ENCODE data around the gene KRT73.

KRT73 gene

DNA sequence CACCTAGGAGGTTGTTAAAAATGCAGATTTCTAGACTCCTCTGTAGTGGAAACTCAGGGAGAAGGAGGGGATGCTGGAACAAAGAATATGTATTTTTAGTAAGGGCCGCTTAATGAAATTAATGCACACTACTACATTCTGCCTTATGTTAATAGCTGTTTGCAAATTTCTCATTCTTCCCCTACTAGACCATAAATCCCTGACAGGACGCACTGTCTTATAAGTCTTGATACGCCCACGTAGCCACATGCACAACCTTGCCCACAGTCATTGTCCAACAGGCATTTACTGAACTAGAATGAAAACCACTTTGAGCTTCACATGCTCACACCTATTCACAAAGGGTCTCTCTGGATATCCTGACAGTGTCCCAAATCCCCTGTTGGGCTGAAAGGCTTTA, 23.1 kb upstream of the KRT73 start:
- no peak for DNase-seq (ENCODE audit: low read depth in 1 of 2, low spot score in 1 of 2)
- in situ Hi-C loops (cut with HindIII; ENCODE audit: low pct_unique_long_range_greater_than_20kb, low sequenced_read_pairs), result no loop called here
- no peak for TF ChIP-seq JUND (IDR thresholded peaks at IDR 0.05; ENCODE audit: low read depth)

DNA sequence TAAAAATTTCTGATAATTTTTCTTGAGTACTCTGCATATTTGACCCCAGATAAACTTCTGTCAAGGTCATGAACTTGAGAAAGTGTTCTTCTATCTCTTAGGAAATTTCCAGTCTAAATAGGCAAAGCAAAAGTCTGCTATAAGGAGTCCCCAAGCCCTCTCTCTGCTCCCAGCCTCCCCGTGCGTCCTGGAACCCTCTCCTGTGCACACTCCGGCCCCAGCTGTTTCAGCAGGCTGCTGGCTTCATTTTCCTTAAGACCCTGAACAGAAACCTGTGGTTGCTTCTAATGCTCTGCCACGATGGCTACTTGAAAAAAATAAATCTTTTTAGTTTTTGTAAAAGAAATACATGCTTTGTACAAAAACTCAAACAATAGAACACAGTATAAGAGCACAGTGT, 18.9 kb upstream of the KRT73 start:
- in situ Hi-C loops (cut with HindIII; ENCODE audit: low pct_unique_long_range_greater_than_20kb, low sequenced_read_pairs), result no loop called here
- no peak for TF ChIP-seq JUND (IDR thresholded peaks at IDR 0.05; ENCODE audit: low read depth)

GRCh38 chr12:52636592-52637258, 18.4 kb upstream of the KRT73 start:
- TF ChIP-seq JUND (IDR thresholded peaks at IDR 0.05; ENCODE audit: low read depth), result no peak
- in situ Hi-C loops (cut with HindIII; ENCODE audit: low pct_unique_long_range_greater_than_20kb, low sequenced_read_pairs), result no loop called here
- DNase-seq (ENCODE audit: low read depth in 1 of 2, low spot score in 1 of 2), result no peak

More for the DNA sequence above, 18.9 kb upstream of the KRT73 start:
- no peak for DNase-seq (ENCODE audit: low read depth in 1 of 2, low spot score in 1 of 2)

DNA sequence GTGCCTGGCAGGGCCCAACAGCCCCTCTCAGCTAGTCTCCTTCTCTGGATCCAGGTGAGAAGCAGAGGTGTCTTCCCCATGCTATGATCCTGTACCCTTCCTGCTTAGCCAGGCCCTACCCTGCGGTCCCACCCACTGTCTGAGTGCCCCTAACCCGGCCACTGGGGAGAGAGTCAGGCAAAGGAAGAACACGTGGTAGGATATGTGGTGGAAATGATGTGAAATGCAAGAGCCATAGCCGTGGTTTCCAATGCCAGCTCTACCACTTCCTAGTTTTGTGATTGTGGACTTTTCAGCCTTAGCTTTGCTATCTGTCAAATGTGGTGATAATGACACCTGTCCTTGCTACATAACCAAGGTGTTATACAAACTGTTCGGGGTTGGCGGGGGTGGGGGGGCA, 17.8 kb upstream of the KRT73 start:
- no peak for TF ChIP-seq JUND (IDR thresholded peaks at IDR 0.05; ENCODE audit: low read depth)
- in situ Hi-C loops (cut with HindIII; ENCODE audit: low pct_unique_long_range_greater_than_20kb, low sequenced_read_pairs), result no loop called here
- no peak for DNase-seq (ENCODE audit: low read depth in 1 of 2, low spot score in 1 of 2)

GRCh38 chr12:52634266-52635056, 16.1 kb upstream of the KRT73 start:
- peak in 1 of 2 experiments; percentile 31 for DNase-seq (ENCODE audit: low read depth in 1 of 2, low spot score in 1 of 2)
- in situ Hi-C loops (cut with HindIII; ENCODE audit: low pct_unique_long_range_greater_than_20kb, low sequenced_read_pairs), result no loop called here

DNA sequence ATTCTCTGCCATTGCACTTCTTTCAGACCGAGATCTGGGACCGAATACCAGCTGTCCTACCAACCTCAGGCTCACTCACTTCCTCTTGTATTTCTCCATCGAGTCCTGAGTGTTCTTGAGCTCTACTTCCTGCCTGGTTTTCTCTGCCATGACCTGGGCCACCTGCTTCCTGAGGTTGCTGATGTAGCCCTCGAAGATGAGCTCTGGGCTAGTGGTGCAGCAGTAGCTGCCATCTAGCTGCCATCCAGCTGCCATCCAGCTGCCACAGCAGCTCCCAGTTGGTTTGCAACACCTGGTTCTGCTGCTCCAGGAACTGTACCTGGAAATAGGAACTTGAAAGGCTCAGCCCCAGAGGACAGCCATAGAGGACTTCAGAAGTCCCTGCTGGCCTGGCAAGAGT, 15.0 kb upstream of the KRT73 start:
- no peak for DNase-seq (ENCODE audit: low read depth in 1 of 2, low spot score in 1 of 2)
- in situ Hi-C loops (cut with HindIII; ENCODE audit: low pct_unique_long_range_greater_than_20kb, low sequenced_read_pairs), result no loop called here
- TF ChIP-seq JUND (IDR thresholded peaks at IDR 0.05; ENCODE audit: low read depth), result no peak

More at GRCh38 chr12:52634266-52635056, 16.1 kb upstream of the KRT73 start:
- no peak for TF ChIP-seq JUND (IDR thresholded peaks at IDR 0.05; ENCODE audit: low read depth)

DNA sequence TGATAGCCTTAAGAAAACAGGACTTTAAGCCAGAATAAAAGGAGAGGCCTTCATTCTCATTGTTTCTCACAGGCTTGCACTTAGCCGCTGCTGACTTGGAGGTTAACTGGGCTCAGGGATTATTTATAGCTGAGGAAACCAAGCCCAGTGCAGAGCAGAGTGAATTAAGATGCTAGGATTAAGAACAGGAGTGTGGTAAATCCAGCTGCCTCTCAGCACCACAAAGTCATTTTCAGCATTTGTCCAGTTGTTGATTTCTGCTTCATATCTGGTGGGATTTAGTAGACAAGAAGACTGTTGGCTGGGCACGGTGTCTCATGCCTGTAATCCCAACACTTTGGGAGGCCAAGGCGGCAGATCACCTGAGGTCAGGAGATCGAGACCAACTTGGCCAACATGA, 14.3 kb upstream of the KRT73 start:
- no peak for TF ChIP-seq JUND (IDR thresholded peaks at IDR 0.05; ENCODE audit: low read depth)
- in situ Hi-C loops (cut with HindIII; ENCODE audit: low pct_unique_long_range_greater_than_20kb, low sequenced_read_pairs), result no loop called here
- no peak for DNase-seq (ENCODE audit: low read depth in 1 of 2, low spot score in 1 of 2)

- TF ChIP-seq JUND (IDR thresholded peaks at IDR 0.05; ENCODE audit: low read depth), result no peak
- in situ Hi-C loops (cut with HindIII; ENCODE audit: low pct_unique_long_range_greater_than_20kb, low sequenced_read_pairs), result no loop called here
- DNase-seq (ENCODE audit: low read depth in 1 of 2, low spot score in 1 of 2), result no peak
Measured at GRCh38 chr12:52631676-52632459, 13.5 kb upstream of the KRT73 start.

DNA sequence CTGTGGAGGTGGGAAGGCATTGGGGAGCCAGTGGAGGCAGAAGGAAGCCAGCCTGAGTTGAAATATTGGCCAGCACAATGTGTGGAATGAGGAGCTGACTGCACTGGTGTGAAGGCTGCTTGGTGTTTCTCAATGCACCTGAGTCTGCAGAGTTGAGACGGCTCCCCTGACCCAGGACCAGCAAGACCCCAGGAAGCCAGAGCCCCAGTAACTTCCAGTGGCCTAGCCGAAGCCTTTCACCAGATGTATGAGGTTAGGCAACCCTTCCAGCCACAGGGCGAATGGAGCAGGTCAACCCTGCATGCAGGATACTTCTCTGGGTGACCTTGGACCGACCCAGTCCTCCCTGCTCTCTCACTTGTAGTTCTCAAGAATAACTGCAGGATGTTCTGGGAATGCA, 12.9 kb upstream of the KRT73 start:
- in situ Hi-C loops (cut with HindIII; ENCODE audit: low pct_unique_long_range_greater_than_20kb, low sequenced_read_pairs), result no loop called here
- DNase-seq (ENCODE audit: low read depth in 1 of 2, low spot score in 1 of 2), result no peak
- no peak for TF ChIP-seq JUND (IDR thresholded peaks at IDR 0.05; ENCODE audit: low read depth)

- peak in 1 of 2 experiments; percentile 47 for DNase-seq (ENCODE audit: low read depth in 1 of 2, low spot score in 1 of 2)
- in situ Hi-C loops (cut with HindIII; ENCODE audit: low pct_unique_long_range_greater_than_20kb, low sequenced_read_pairs), result no loop called here
- no peak for TF ChIP-seq JUND (IDR thresholded peaks at IDR 0.05; ENCODE audit: low read depth)
Measured at GRCh38 chr12:52630599-52631200, 12.3 kb upstream of the KRT73 start.

GRCh38 chr12:52630008-52630500, 11.7 kb upstream of the KRT73 start:
- TF ChIP-seq JUND (IDR thresholded peaks at IDR 0.05; ENCODE audit: low read depth), result no peak
- no peak for DNase-seq (ENCODE audit: low read depth in 1 of 2, low spot score in 1 of 2)
- in situ Hi-C loops (cut with HindIII; ENCODE audit: low pct_unique_long_range_greater_than_20kb, low sequenced_read_pairs), result no loop called here

GRCh38 chr12:52629281-52630007, 11.1 kb upstream of the KRT73 start:
- no peak for DNase-seq (ENCODE audit: low read depth in 1 of 2, low spot score in 1 of 2)
- in situ Hi-C loops (cut with HindIII; ENCODE audit: low pct_unique_long_range_greater_than_20kb, low sequenced_read_pairs), result no loop called here
- no peak for TF ChIP-seq JUND (IDR thresholded peaks at IDR 0.05; ENCODE audit: low read depth)

Data from T47D (cell line).